ENCODE data around the gene PLXNA4.

DNA sequence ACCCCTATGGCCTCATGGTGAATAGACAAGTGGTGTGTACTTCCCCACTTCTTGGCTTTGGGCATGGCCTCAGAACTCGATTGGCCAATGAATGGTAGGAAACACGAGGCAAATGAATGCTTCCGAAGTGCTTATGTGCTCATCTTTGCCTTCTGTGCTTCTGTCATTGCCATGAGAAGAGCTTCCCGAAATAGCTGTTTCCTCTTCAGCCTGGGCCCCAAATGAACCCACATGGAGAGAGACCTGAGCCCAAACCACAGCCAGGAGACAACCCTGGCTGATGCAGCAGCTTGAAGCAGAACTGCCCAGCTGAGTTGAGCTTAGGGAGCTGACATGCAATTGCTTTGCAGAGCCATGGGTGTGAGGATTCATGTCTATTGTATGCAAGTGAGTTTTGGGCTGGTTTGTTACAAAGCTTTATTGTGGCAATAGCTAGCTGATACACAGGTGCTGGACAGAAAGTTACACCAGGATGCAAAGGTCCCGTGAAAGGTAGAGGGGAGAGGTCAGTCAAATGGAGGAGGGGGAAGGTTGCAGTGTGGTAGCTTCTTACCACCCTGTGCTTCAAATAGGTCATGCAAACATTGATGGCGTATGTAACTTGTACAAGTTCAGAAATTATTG lies 328.2 kb downstream of the PLXNA4 start:
- TF ChIP-seq, protein P1, sequence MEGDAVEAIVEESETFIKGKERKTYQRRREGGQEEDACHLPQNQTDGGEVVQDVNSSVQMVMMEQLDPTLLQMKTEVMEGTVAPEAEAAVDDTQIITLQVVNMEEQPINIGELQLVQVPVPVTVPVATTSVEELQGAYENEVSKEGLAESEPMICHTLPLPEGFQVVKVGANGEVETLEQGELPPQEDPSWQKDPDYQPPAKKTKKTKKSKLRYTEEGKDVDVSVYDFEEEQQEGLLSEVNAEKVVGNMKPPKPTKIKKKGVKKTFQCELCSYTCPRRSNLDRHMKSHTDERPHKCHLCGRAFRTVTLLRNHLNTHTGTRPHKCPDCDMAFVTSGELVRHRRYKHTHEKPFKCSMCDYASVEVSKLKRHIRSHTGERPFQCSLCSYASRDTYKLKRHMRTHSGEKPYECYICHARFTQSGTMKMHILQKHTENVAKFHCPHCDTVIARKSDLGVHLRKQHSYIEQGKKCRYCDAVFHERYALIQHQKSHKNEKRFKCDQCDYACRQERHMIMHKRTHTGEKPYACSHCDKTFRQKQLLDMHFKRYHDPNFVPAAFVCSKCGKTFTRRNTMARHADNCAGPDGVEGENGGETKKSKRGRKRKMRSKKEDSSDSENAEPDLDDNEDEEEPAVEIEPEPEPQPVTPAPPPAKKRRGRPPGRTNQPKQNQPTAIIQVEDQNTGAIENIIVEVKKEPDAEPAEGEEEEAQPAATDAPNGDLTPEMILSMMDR (IDR thresholded peaks at IDR 0.05; ENCODE audit: poor library complexity), result no peak
- TF ChIP-seq EZH2 (IDR thresholded peaks at IDR 0.05; ENCODE audit: borderline replicate concordance), result no peak
- no peak for TF ChIP-seq EZH2phosphoT487 (IDR thresholded peaks at IDR 0.05; ENCODE audit: low read depth, severe bottlenecking, unreplicated experiment)

Data from hepatocyte (in vitro differentiated cells).